ENCODE data around the gene COPZ1.

The COPZ1 gene

DNA sequence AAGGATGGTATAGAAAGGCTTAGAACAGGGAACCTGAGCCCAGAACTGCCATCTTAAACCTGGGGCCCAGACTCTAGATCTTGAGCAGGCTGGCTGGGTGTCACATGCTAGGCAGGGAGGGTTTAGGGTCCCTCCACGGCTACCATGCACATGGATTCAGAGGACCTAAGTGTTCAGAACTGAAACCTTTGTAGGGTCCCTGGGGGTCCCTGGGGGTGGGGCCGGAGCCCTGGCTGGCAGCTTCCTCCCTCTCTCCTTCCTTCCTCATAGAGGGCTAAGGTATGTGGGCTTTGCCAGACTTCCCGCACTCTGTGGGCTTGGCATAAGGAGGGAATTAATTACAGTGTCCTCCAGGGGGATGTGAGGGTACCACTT lies 64.2 kb downstream of the COPZ1 start:
- TF ChIP-seq CTCF (conservative IDR thresholded peaks at IDR 0.05) (no peak), ZFX (IDR thresholded peaks at IDR 0.05) (no peak)
- H3K27ac ChIP-seq, result peak overlapping the region; percentile 97

DNA sequence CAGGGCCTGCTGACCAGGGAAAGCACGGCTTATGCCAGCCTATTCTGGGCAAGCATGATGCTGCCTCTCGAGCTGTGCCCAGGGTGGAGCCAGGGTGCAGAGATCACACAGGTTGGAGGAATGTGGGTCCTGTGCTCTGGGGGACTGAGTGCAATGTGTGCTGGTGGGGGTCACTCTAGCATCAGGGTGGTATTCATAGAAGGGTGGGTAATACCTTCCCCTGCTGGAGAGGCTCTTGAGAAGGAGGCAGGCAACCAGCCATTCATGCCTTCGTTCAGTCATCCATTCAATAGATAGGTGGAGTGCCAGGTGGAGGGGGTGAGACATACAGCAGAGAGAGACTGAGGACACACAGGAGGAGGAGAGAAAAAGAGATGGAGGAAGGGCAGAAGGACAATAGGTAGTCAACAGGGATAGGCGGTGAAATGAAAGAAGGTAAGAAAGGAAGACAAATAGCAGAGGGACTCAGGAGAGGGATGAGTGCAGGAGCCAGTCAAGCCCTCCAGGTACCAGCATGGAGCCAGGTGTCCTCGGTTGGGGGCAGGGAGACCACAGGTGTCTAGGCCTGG lies 64.8 kb downstream of the COPZ1 start:
- no peak for TF ChIP-seq CTCF (conservative IDR thresholded peaks at IDR 0.05)
- TF ChIP-seq ZFX (IDR thresholded peaks at IDR 0.05), result no peak
- peak overlapping the region; percentile 97 for H3K27ac ChIP-seq

DNA sequence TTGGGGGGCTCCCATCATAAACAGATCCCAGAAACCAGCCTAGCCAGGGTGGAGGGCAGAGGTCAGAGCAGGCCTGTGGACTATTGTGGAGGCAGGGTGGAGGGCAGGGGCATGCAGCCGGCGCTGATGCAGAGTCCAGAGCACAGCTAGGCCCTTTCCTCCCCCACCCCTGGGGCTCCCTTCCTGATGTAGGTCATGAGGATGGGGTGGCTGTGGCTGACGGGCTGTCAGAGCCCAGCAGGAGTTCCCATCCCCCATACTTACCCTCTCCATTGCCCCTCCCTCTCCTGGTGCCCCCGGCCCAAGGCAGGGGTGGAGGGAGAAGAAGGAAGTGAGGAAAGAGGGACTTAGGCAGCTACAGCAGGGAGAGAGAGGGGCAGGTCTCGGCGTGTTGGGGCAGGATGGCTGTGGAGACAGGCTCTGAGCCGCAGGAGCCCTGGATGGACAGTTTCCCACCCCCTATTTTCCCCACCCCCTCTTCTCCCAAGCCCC lies 65.3 kb downstream of the COPZ1 start:
- H3K27ac ChIP-seq, result peak overlapping the region; percentile 97
- TF ChIP-seq CTCF (conservative IDR thresholded peaks at IDR 0.05), result no peak
- no peak for TF ChIP-seq ZFX (IDR thresholded peaks at IDR 0.05)

- TF ChIP-seq ZFX (IDR thresholded peaks at IDR 0.05) (no peak), CTCF (conservative IDR thresholded peaks at IDR 0.05) (no peak)
- H3K27ac ChIP-seq, result no peak overlapping the region
Measured at GRCh38 chr12:54390668-54391551, 66.0 kb downstream of the COPZ1 start.

DNA sequence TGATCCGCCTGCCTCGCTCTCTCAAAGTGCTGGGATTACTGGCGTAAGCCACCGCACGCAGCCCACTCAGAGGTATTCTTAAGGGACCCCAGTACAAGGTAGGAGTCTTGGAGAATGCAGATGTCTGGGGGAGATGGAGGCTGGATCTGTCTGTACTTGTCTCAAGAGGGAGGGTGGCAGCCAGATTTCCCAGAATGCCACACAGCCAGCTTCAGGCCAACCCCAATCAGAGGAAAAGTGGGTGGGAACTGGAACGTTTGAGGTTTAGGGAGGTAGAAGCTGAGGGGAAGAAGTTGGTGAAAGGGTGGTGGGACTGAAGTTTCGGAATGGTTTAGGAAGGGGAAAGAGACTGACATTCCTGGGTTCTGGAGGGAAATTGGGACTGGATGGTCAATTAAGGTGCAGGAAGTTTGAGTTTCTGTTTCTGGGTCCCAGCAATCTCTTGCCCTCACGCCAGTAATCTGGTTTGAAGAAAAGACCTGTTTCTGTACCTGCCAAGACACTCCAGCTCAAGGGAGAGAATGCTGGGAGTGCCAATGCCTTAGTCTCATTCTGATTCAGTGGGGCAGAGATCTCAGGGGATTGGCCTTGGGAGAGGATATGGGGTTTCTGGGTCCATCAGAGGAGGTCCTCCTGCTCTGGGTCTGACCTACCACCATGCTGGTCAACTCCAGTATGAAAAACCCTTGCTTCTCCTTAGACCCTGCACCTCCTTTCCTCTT lies 67.7 kb downstream of the COPZ1 start:
- TF ChIP-seq CTCF (conservative IDR thresholded peaks at IDR 0.05), result no peak
- no peak for TF ChIP-seq ZFX (IDR thresholded peaks at IDR 0.05)
- H3K27ac ChIP-seq, result no peak overlapping the region

DNA sequence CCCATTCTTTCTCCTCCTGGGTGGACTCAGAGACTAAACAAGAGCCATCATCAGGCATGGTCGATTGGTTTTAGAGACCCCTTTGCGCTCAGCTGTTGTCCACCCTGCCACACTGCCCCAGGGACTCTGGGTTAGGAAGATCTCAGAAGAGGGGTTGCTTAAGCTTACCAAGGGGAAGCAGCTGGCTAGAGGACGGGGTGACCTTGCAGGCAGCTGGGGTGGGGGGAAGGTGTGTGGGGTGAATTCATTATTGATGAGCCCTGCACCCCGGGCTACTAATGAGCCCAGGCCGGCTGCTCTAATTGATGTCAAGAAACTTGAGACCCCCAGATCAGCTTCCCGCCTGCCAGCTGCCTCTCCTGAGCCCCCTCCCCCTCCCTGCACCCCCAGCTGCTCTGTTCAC lies 68.3 kb downstream of the COPZ1 start:
- H3K27ac ChIP-seq, result no peak overlapping the region
- TF ChIP-seq CTCF (conservative IDR thresholded peaks at IDR 0.05) (no peak), ZFX (IDR thresholded peaks at IDR 0.05) (no peak)

GRCh38 chr12:54393743-54394142 lies 68.8 kb downstream of the COPZ1 start:
- no peak overlapping the region for H3K27ac ChIP-seq
- TF ChIP-seq ZFX (IDR thresholded peaks at IDR 0.05), result no peak
- no peak for TF ChIP-seq CTCF (conservative IDR thresholded peaks at IDR 0.05)

Measured in C4-2B (cell line).